Fibroblast of the aortic adventitia (primary cell): ENCODE results near the gene DOCK4. TPM values are rescaled to one million over a fixed set of nuclear protein-coding genes. Genes with fewer than 3 reads are reported as not detected.

Source experiments
- DNase-seq: peaks from one replicate; pipeline ENCODE4 v3.0.0-alpha.2; 2010; ENCODE audit warnings: low read depth
- H3K4me3 ChIP-seq: 2 replicates; pipeline ENCODE4 v1.5.1; 2011; ENCODE audit warnings: low read depth, mild to moderate bottlenecking, control low read depth, low read length, moderate library complexity
- total RNA-seq: library from RNA; depleted of rRNA; stranded (reverse); fragments of >200 nt; gene quantifications from 2 replicates; pipeline ENCODE4 v1.2.3, GENCODE V29; 2012; ENCODE audit warnings: low replicate concordance
- TF ChIP-seq, protein P1 (sequence below): IDR thresholded peaks from 2 replicates; pipeline ENCODE4 v1.5.1; 2011; ENCODE audit warnings: mild to moderate bottlenecking, low read length, control low read depth, inconsistent platforms; ENCODE audit not compliant: insufficient read depth

DOCK4 gene
- total RNA-seq, 1 donor: 25.9 TPM

- peak; percentile 9 for DNase-seq
- no peak overlapping the region for H3K4me3 ChIP-seq
- TF ChIP-seq, protein P1, sequence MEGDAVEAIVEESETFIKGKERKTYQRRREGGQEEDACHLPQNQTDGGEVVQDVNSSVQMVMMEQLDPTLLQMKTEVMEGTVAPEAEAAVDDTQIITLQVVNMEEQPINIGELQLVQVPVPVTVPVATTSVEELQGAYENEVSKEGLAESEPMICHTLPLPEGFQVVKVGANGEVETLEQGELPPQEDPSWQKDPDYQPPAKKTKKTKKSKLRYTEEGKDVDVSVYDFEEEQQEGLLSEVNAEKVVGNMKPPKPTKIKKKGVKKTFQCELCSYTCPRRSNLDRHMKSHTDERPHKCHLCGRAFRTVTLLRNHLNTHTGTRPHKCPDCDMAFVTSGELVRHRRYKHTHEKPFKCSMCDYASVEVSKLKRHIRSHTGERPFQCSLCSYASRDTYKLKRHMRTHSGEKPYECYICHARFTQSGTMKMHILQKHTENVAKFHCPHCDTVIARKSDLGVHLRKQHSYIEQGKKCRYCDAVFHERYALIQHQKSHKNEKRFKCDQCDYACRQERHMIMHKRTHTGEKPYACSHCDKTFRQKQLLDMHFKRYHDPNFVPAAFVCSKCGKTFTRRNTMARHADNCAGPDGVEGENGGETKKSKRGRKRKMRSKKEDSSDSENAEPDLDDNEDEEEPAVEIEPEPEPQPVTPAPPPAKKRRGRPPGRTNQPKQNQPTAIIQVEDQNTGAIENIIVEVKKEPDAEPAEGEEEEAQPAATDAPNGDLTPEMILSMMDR: no peak
Measured at GRCh38 chr7:112233048-112233697, 27.0 kb upstream of the DOCK4 start.

DNA sequence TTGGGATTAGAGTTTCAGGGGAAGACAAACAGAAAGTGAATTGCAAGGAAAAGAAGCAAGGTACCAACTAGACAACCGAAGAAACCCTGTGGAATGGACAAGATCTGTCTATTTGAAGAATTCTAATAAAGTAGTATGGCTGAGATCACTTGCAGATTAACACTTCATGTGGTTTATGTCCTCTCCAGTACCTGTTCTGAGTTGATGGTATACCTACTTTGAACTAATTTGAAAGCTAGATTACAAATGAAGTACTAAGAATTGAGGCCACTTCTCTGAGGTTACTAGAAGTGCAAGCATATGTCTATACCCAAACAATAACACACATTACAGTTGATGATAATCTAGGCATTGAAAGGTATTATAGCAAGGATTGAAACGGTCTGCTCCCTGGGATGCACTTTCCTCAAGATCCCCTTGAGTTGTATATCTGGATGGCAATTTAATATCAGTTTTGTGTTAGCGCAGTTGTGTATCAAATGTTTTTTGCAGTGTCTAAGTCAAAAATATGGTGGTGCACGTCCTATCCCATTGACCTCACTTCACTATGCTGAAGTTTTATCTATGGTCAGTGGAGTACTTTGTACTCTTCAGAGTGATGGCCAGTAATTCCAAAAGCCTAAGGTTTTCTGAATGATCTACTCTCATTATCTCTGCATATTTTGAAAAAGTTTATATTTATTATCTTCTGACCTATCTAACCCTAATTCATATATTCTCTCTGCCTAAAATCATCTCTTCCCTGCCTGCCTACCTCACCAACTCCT is 26.2 kb upstream of the DOCK4 start:
- TF ChIP-seq, protein P1: no peak
- no peak overlapping the region for H3K4me3 ChIP-seq
- no peak for DNase-seq

DNA sequence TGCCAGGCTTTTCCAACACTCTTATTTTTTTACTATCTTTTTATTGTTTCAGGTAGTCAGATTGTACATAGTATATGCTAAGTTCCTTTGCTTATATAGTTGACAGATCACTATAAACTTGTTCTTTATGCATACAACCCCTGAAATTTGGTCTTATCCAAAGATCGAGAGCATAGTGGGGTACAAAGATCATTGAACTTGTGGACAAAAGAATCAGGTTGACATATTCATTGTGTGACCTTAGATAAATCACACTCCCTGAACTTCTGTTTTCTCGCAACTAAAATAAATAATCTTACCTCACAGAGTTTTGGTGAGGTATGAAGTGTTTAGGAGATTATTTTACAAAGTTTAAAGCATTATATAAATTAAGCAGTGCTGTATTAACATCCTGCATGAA is 22.4 kb upstream of the DOCK4 start:
- no peak overlapping the region for H3K4me3 ChIP-seq
- no peak for DNase-seq
- TF ChIP-seq, protein P1: no peak

DNA sequence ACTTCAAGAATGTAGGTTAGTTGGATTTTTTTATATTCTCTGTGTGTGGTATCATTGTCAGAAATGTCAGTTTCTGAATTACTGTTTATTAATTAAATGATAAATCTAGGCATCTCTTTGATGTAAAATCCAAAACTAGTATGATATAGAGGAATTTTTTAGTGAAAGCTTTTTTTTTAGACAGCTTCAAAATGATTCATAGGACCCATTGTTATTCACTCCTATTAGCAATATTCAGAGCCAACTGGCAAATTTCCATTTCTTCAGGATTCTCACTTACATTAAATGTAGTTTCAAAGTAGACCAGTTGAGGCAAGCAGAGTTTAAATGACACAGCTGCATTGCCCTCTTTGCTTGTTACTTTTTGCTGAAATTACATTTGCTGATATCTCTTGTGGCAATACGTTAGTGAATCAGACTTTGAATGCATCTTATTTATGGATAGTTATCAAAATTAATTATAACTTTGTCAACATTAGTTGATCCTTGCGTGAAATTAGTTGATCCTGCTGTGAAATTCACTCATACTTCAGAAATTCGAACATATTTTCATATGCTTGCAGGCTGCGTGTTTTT is 20.6 kb upstream of the DOCK4 start:
- H3K4me3 ChIP-seq: no peak overlapping the region
- DNase-seq: peak; percentile 76
- TF ChIP-seq, protein P1: no peak

GRCh38 chr7:112225006-112225405 is 18.8 kb upstream of the DOCK4 start:
- peak; percentile 34 for DNase-seq
- TF ChIP-seq, protein P1: no peak
- H3K4me3 ChIP-seq: no peak overlapping the region

GRCh38 chr7:112224186-112224585 is 18.0 kb upstream of the DOCK4 start:
- TF ChIP-seq, protein P1: no peak
- no peak overlapping the region for H3K4me3 ChIP-seq
- no peak for DNase-seq
